Eye (tissue), 1 donor: ENCODE measurements around the gene ABCC12.

ENCODE experiments used
- DNase-seq: peaks from one replicate; pipeline ENCODE4 v3.0.0-alpha.2; 2015

ABCC12 gene

GRCh38 chr16:48165961-48166578 is 10.3 kb upstream of the ABCC12 start:
- peak; percentile 7 for DNase-seq

GRCh38 chr16:48164907-48165715 is 9.3 kb upstream of the ABCC12 start:
- peak; percentile 79 for DNase-seq

- no peak for DNase-seq
Measured at GRCh38 chr16:48162839-48163410, 7.1 kb upstream of the ABCC12 start.

- no peak for DNase-seq
Measured at GRCh38 chr16:48161906-48162305, 6.1 kb upstream of the ABCC12 start.

- no peak for DNase-seq
Measured at GRCh38 chr16:48160575-48160974, 4.8 kb upstream of the ABCC12 start.

- no peak for DNase-seq
Measured at GRCh38 chr16:48158296-48158695, 2.5 kb upstream of the ABCC12 start.

GRCh38 chr16:48157794-48158193 is 2.0 kb upstream of the ABCC12 start:
- DNase-seq, result no peak

- DNase-seq, result no peak
Measured at GRCh38 chr16:48157302-48157701, 1.5 kb upstream of the ABCC12 start.

GRCh38 chr16:48156790-48157209 is 1.0 kb upstream of the ABCC12 start:
- DNase-seq, result peak; percentile 87

- no peak for DNase-seq
Measured at GRCh38 chr16:48153774-48154173, 2.0 kb downstream of the ABCC12 start.

GRCh38 chr16:48152226-48152625 is 3.6 kb downstream of the ABCC12 start:
- DNase-seq, result no peak

- DNase-seq, result no peak
Measured at GRCh38 chr16:48150707-48151106, 5.1 kb downstream of the ABCC12 start.

GRCh38 chr16:48146710-48147109 is 9.1 kb downstream of the ABCC12 start:
- no peak for DNase-seq

GRCh38 chr16:48146131-48146530 is 9.7 kb downstream of the ABCC12 start:
- no peak for DNase-seq

- DNase-seq, result no peak
Measured at GRCh38 chr16:48143812-48144368, 11.9 kb downstream of the ABCC12 start.

GRCh38 chr16:48140821-48141220 is 15.0 kb downstream of the ABCC12 start:
- no peak for DNase-seq

GRCh38 chr16:48139517-48139916 is 16.3 kb downstream of the ABCC12 start:
- no peak for DNase-seq

- DNase-seq, result no peak
Measured at GRCh38 chr16:48138543-48138942, 17.2 kb downstream of the ABCC12 start.

- no peak for DNase-seq
Measured at GRCh38 chr16:48137822-48138221, 18.0 kb downstream of the ABCC12 start.

- no peak for DNase-seq
Measured at GRCh38 chr16:48136547-48137360, 19.0 kb downstream of the ABCC12 start.

GRCh38 chr16:48133455-48134211 is 22.2 kb downstream of the ABCC12 start:
- DNase-seq, result no peak

- no peak for DNase-seq
Measured at GRCh38 chr16:48132696-48133095, 23.1 kb downstream of the ABCC12 start.
